Activated naive CD4-positive, alpha-beta T cell treated with anti-CD3 and anti-CD28 coated beads for 36 hours (primary cell): ENCODE measurements around the gene EGFLAM. TPM values are rescaled to one million over a fixed set of nuclear protein-coding genes. Genes with fewer than 3 reads are reported as not detected.

ENCODE experiments used
- CTCF ChIA-PET: fragments of 350-600 bp; sonication (Branson Sonifier 250); formaldehyde crosslinking; loops from one replicate; lab custom pipeline; 2021; ENCODE audit warnings: antibody characterized with exemption; lab: Charles Lee
- DNase-seq: peaks from one replicate; pipeline ENCODE4 v3.0.0-alpha.2; 2020
- H3K27ac Mint-ChIP-seq: one replicate; pipeline ENCODE4 v1.8.0; 2021; ENCODE audit warnings: mild to moderate bottlenecking, mixed read lengths
- H3K27me3 Mint-ChIP-seq: one replicate; pipeline ENCODE4 v1.8.0; 2021; ENCODE audit warnings: low read depth, mixed read lengths
- H3K36me3 Mint-ChIP-seq: one replicate; pipeline ENCODE4 v1.8.0; 2021; ENCODE audit warnings: low read depth, mixed read lengths
- H3K4me1 Mint-ChIP-seq: one replicate; pipeline ENCODE4 v1.8.0; 2021; ENCODE audit warnings: low read depth, mixed read lengths
- H3K4me3 Mint-ChIP-seq: one replicate; pipeline ENCODE4 v1.8.0; 2021; ENCODE audit warnings: mild to moderate bottlenecking, moderate library complexity, mixed read lengths
- H3K9me3 Mint-ChIP-seq: one replicate; pipeline ENCODE4 v1.8.0; 2021; ENCODE audit warnings: mixed read lengths
- intact Hi-C: fragments of 100-400 bp; cut with micrococcal nuclease; formaldehyde crosslinking; loops from one replicate; pipeline ENCODE4 v1.15.1; 2023
- total RNA-seq, 2 experiments: library from RNA; stranded (reverse); gene quantifications; one replicate each; pipeline ENCODE4 v1.2.3, GENCODE V29; 2021

Gene EGFLAM
- total RNA-seq, 2 experiments from 2014 or later = not detected

GRCh38 chr5:38384396-38384795 lies 126.0 kb downstream of the EGFLAM start:
- intact Hi-C loops = loop anchor here (5.0 kb wide), 1 partner anchor 168 kb away; no protein-coding TSS in a partner anchor
- no peak overlapping the region for H3K27ac Mint-ChIP-seq
- CTCF ChIA-PET = interaction anchor here (1.6 to 2.5 kb wide), 2 partner anchors 57 to 425 kb away, joined by 8 to 16 read pairs; no protein-coding TSS in a partner anchor
- DNase-seq = no peak
- H3K9me3 Mint-ChIP-seq = no peaks in the 10 kb centered on the region
- H3K27me3 Mint-ChIP-seq = no peaks in the 10 kb centered on the region
- no peaks in the 10 kb centered on the region for H3K36me3 Mint-ChIP-seq
- H3K4me3 Mint-ChIP-seq = no peak overlapping the region
- H3K4me1 Mint-ChIP-seq = peaks cover 8% of the 10 kb centered on the region

- Mint-ChIP-seq H3K27me3 (no peaks in the 10 kb centered on the region), H3K4me3 (no peak overlapping the region), H3K27ac (no peak overlapping the region), H3K36me3 (no peaks in the 10 kb centered on the region), H3K4me1 (peaks cover 5% of the 10 kb centered on the region), H3K9me3 (no peaks in the 10 kb centered on the region)
- no peak for DNase-seq
- intact Hi-C loops = no loop called here
- CTCF ChIA-PET = no interaction called here
Measured at GRCh38 chr5:38387161-38387560, 128.8 kb downstream of the EGFLAM start.

DNA sequence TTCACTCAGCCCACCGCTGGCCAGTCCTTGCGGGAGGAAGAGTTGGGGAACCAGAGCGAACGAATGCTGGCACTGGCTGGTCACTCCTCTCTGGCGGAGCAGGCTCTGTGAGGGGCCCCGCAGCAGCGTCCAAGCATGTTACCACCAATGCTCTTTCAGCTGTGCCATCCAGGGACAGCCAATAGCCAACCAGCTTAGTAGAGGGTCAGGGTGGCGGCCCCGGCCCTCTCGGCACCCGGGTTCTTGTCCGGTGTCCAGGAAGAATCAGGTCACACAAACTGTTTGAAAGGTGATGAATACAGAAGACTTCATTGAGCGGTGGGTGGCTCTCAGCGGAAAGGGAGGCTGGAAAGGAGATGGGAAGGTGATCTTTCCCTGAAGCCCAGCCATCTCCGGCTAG lies 135.3 kb downstream of the EGFLAM start:
- intact Hi-C loops = no loop called here
- H3K36me3 Mint-ChIP-seq = no peaks in the 10 kb centered on the region
- H3K4me1 Mint-ChIP-seq = no peaks in the 10 kb centered on the region
- no peaks in the 10 kb centered on the region for H3K9me3 Mint-ChIP-seq
- peaks cover 3% of the 10 kb centered on the region for H3K27me3 Mint-ChIP-seq
- DNase-seq = no peak
- no peak overlapping the region for H3K27ac Mint-ChIP-seq
- H3K4me3 Mint-ChIP-seq = no peak overlapping the region
- CTCF ChIA-PET = interaction anchor here (0.6 kb wide), 1 partner anchor 1654 kb away, joined by 4 read pairs; no protein-coding TSS in a partner anchor

DNA sequence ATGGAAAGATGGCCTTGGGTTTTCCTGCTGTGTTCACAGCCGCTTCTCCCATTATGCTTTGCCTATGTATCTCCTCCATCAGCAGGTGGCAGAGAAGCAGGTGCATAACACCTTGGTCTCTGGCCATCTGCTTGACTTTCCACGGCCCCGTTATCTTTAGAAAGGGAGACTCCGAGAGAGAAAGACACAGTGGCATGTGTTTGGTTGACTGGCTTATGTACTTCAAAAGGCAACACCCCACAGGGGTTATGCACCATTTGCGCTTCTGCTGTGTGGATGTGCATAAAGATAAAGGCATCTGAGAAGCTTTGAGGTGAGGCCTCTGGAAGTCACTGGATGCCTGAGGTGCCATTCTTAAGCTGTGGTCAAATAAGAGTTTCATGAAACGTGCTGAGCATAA lies 138.4 kb downstream of the EGFLAM start:
- CTCF ChIA-PET = interaction anchor here (0.5 to 2.1 kb wide), 2 partner anchors 45 to 84 kb away, joined by 3 to 10 read pairs; no protein-coding TSS in a partner anchor
- Mint-ChIP-seq H3K9me3 (no peaks in the 10 kb centered on the region), H3K4me1 (no peaks in the 10 kb centered on the region), H3K36me3 (no peaks in the 10 kb centered on the region), H3K27me3 (peaks cover 13% of the 10 kb centered on the region), H3K27ac (no peak overlapping the region), H3K4me3 (no peak overlapping the region)
- no peak for DNase-seq
- intact Hi-C loops = no loop called here

- CTCF ChIA-PET = no interaction called here
- Mint-ChIP-seq H3K27ac (no peak overlapping the region), H3K4me1 (peaks cover 2% of the 10 kb centered on the region), H3K36me3 (no peaks in the 10 kb centered on the region), H3K27me3 (peaks cover 23% of the 10 kb centered on the region), H3K9me3 (no peaks in the 10 kb centered on the region), H3K4me3 (no peak overlapping the region)
- no peak for DNase-seq
- intact Hi-C loops = no loop called here
Measured at GRCh38 chr5:38400365-38400764, 142.0 kb downstream of the EGFLAM start.

DNA sequence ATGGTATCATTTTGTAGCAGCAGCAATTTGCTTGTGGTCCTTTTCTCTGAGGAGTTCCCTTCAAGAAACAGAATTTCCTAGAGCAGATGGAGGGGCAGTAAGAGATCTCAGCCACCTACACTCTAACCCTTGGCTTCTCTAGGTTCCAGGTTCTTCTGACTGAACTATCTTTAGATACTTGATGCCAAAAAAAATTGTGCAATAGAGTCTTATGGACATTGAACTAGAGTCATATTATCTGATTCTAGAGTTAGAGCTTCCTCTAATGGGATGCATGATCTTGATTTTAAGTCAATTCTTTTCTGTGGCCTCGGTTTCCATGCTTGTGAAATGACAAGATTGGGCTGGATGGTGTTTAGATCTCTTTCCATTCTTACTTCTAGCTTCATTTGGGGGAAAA lies 142.8 kb downstream of the EGFLAM start:
- intact Hi-C loops = no loop called here
- DNase-seq = no peak
- CTCF ChIA-PET = interaction anchor here (1.4 kb wide), 1 partner anchor 19 kb away, joined by 3 read pairs; no protein-coding TSS in a partner anchor
- H3K27ac Mint-ChIP-seq = no peak overlapping the region
- H3K4me3 Mint-ChIP-seq = no peak overlapping the region
- H3K36me3 Mint-ChIP-seq = no peaks in the 10 kb centered on the region
- peaks cover 23% of the 10 kb centered on the region for H3K27me3 Mint-ChIP-seq
- H3K9me3 Mint-ChIP-seq = no peaks in the 10 kb centered on the region
- H3K4me1 Mint-ChIP-seq = peaks cover 2% of the 10 kb centered on the region

- DNase-seq = no peak
- no peaks in the 10 kb centered on the region for H3K9me3 Mint-ChIP-seq
- no peak overlapping the region for H3K4me3 Mint-ChIP-seq
- H3K4me1 Mint-ChIP-seq = peaks cover 2% of the 10 kb centered on the region
- H3K36me3 Mint-ChIP-seq = no peaks in the 10 kb centered on the region
- H3K27ac Mint-ChIP-seq = no peak overlapping the region
- CTCF ChIA-PET = no interaction called here
- intact Hi-C loops = no loop called here
- peaks cover 23% of the 10 kb centered on the region for H3K27me3 Mint-ChIP-seq
Measured at GRCh38 chr5:38403406-38403805, 145.0 kb downstream of the EGFLAM start.

GRCh38 chr5:38403877-38404635 lies 145.7 kb downstream of the EGFLAM start:
- Mint-ChIP-seq H3K27me3 (peaks cover 23% of the 10 kb centered on the region), H3K9me3 (no peaks in the 10 kb centered on the region), H3K27ac (no peak overlapping the region), H3K4me3 (no peak overlapping the region), H3K4me1 (peaks cover 2% of the 10 kb centered on the region), H3K36me3 (no peaks in the 10 kb centered on the region)
- CTCF ChIA-PET = no interaction called here
- intact Hi-C loops = loop anchor here (1.0 to 2.0 kb wide), 3 partner anchors 21 to 195 kb away; no protein-coding TSS in a partner anchor
- DNase-seq = no peak

DNA sequence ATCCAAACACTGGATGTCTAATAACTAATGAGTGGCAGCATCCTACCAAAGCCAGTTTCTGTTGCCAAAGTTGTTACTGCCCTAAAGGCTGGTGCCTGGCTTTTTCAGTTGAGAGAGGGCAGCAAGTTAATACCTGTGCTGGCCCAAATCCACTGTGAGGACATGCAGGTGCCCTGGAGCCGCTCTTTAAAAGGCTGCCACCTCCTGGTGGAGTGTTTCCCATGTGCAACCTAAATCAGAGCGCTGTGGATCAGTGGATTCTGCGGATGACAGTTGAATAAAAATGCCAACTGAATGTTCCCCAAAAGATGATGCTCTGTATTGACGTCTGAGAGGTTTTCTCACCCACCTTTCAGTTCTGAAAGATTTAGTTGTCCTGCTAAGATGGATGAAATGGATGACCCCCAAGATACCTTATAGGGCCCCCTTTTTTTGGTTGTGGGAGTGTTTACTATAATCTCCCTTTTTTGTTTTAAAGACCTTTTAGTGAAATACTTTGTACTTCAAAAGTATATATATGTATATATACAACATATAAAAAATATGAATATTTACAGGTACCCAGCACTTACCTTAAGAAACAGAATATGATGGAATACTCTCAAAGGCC lies 146.4 kb downstream of the EGFLAM start:
- Mint-ChIP-seq H3K4me1 (peaks cover 2% of the 10 kb centered on the region), H3K27ac (no peak overlapping the region), H3K4me3 (no peak overlapping the region), H3K9me3 (no peaks in the 10 kb centered on the region), H3K36me3 (no peaks in the 10 kb centered on the region), H3K27me3 (peaks cover 23% of the 10 kb centered on the region)
- intact Hi-C loops = loop anchor here (1.0 to 2.0 kb wide), 3 partner anchors 21 to 195 kb away; no protein-coding TSS in a partner anchor
- CTCF ChIA-PET = no interaction called here
- peak; percentile 44 for DNase-seq

DNA sequence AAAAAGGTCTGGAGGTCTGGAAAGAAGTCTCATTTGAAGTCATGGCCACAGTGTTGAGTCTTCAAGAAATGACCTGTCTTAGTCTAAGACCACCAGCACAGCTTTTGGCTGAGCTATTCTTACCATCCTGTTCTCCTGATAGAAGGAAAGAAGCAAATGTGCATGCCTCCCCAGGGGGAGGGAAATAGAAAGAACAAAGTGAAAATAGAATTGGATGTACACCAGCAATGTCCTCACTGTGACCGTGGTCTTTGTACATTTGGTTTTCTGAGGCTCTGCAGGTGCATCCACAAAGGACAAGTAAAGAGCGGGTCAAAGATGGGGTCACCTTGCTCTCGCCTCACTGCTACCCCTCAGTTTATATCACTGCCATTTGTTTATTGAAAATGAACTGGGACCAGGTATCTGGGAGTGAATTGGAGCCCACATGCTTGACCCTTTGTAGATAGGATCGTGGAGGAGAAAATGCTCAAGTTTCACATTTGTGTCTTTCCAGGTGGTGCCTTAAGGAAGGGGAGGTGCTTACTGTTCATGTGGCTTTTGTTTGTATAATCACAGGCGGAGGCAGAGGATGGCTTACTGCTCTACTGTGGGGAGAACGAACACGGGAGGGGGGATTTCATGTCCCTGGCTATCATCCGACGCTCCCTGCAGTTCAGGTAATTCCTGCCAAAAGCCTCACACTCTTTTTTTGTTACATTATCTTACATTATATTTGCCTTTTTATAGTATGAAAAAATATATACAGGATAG lies 150.3 kb downstream of the EGFLAM start:
- Mint-ChIP-seq H3K27me3 (peaks cover 8% of the 10 kb centered on the region), H3K9me3 (no peaks in the 10 kb centered on the region)
- CTCF ChIA-PET = interaction anchor here (1.2 to 2.4 kb wide), 2 partner anchors 26 to 143 kb away, joined by 5 to 12 read pairs; no protein-coding TSS in a partner anchor

GRCh38 chr5:38410304-38410990 lies 152.1 kb downstream of the EGFLAM start:
- no peak overlapping the region for H3K4me3 Mint-ChIP-seq
- no peaks in the 10 kb centered on the region for H3K4me1 Mint-ChIP-seq
- intact Hi-C loops = no loop called here
- CTCF ChIA-PET = interaction anchor here (0.9 kb wide), 1 partner anchor 512 kb away, joined by 3 read pairs; no protein-coding TSS in a partner anchor
- no peak for DNase-seq
- H3K27me3 Mint-ChIP-seq = peaks cover 13% of the 10 kb centered on the region
- no peaks in the 10 kb centered on the region for H3K9me3 Mint-ChIP-seq
- H3K27ac Mint-ChIP-seq = no peak overlapping the region
- no peaks in the 10 kb centered on the region for H3K36me3 Mint-ChIP-seq

More for the DNA sequence above, 150.3 kb downstream of the EGFLAM start:
- DNase-seq = no peak
- Mint-ChIP-seq H3K4me3 (no peak overlapping the region), H3K4me1 (peaks cover 2% of the 10 kb centered on the region), H3K27ac (no peak overlapping the region), H3K36me3 (no peaks in the 10 kb centered on the region)
- intact Hi-C loops = no loop called here
